BE2C (cell line): Measurements from ENCODE around the gene GDI1.

Experiments
- DNase-seq: peaks from one replicate; pipeline ENCODE4 v3.0.0-alpha.2; 2020
- H3K27me3 ChIP-seq: fragments of 250-450 bp; sonication (Bioruptor Pico); 2 replicates; pipeline ENCODE4 v1.5.1; 2020; ENCODE audit warnings: mild to moderate bottlenecking
- H3K36me3 ChIP-seq: fragments of 250-450 bp; sonication (Bioruptor Pico); 2 replicates; pipeline ENCODE4 v1.5.1; 2020; ENCODE audit warnings: mild to moderate bottlenecking
- H3K4me1 ChIP-seq: fragments of 250-450 bp; sonication (Bioruptor Pico); 2 replicates; pipeline ENCODE4 v1.5.1; 2020
- H3K4me3 ChIP-seq: 2 replicates; pipeline ENCODE4 v1.5.1; 2011; ENCODE audit warnings: low read depth, low read length
- H3K9me3 ChIP-seq: fragments of 250-450 bp; sonication (Bioruptor Pico); 2 replicates; pipeline ENCODE4 v1.5.1; 2020
- CTCF ChIP-seq: IDR thresholded peaks from 2 replicates; pipeline ENCODE4 v1.5.1; 2012; ENCODE audit warnings: mild to moderate bottlenecking, low read depth, low read length

GDI1 gene

GRCh38 chrX:154402622-154403127, 34.3 kb upstream of the GDI1 start:
- Histone ChIP-seq H3K4me3 (no peak overlapping the region), H3K36me3 (peaks cover 33% of the 10 kb centered on the region), H3K9me3 (no peaks in the 10 kb centered on the region), H3K27me3 (0 out of 2 replicates have a peak, but pooled peaks cover 2% of the 10 kb centered on the region), H3K4me1 (no peaks in the 10 kb centered on the region)
- DNase-seq: no peak
- TF ChIP-seq CTCF: no peak

GRCh38 chrX:154403192-154403591, 33.8 kb upstream of the GDI1 start:
- DNase-seq: no peak
- Histone ChIP-seq H3K36me3 (peaks cover 33% of the 10 kb centered on the region), H3K4me1 (no peaks in the 10 kb centered on the region), H3K9me3 (no peaks in the 10 kb centered on the region), H3K27me3 (0 out of 2 replicates have a peak, but pooled peaks cover 2% of the 10 kb centered on the region), H3K4me3 (no peak overlapping the region)
- TF ChIP-seq CTCF: no peak

- H3K4me1 ChIP-seq: no peaks in the 10 kb centered on the region
- no peak for TF ChIP-seq CTCF
- no peak for DNase-seq
- 0 out of 2 replicates have a peak, but pooled peaks cover 2% of the 10 kb centered on the region for H3K27me3 ChIP-seq
- no peak overlapping the region for H3K4me3 ChIP-seq
- no peaks in the 10 kb centered on the region for H3K9me3 ChIP-seq
- peaks cover 27% of the 10 kb centered on the region for H3K36me3 ChIP-seq
Measured at GRCh38 chrX:154403858-154404257, 33.1 kb upstream of the GDI1 start.

GRCh38 chrX:154404625-154405192, 32.2 kb upstream of the GDI1 start:
- Histone ChIP-seq H3K4me3 (no peak overlapping the region), H3K27me3 (0 out of 2 replicates have a peak, but pooled peaks cover 2% of the 10 kb centered on the region), H3K9me3 (no peaks in the 10 kb centered on the region), H3K36me3 (peaks cover 19% of the 10 kb centered on the region), H3K4me1 (no peaks in the 10 kb centered on the region)
- no peak for DNase-seq
- no peak for TF ChIP-seq CTCF

- H3K4me1 ChIP-seq: no peaks in the 10 kb centered on the region; the same call in 1 of the 2 replicates
- H3K4me3 ChIP-seq: peak overlapping the region; percentile 22
- no peaks in the 10 kb centered on the region for H3K27me3 ChIP-seq
- H3K9me3 ChIP-seq: no peaks in the 10 kb centered on the region
- no peaks in the 10 kb centered on the region for H3K36me3 ChIP-seq
- TF ChIP-seq CTCF: no peak
- DNase-seq: no peak
Measured at GRCh38 chrX:154408659-154409221, 28.2 kb upstream of the GDI1 start.

GRCh38 chrX:154409222-154409871, 27.6 kb upstream of the GDI1 start, which contains the start of gene DNASE1L1:
TSS of gene DNASE1L1 (minus strand) at chrX:154409254. CDS start at chrX:154405568, 3,686 bp downstream.
- TF ChIP-seq CTCF: no peak
- Histone ChIP-seq H3K36me3 (no peaks in the 10 kb centered on the region), H3K9me3 (no peaks in the 10 kb centered on the region), H3K4me3 (peak within 1 kb of the TSS; percentile 22), H3K4me1 (no peaks in the 10 kb centered on the region; the same call in 1 of the 2 replicates), H3K27me3 (no peaks in the 10 kb centered on the region)
- peak; percentile 94 for DNase-seq
